NCI-H2196 treated with DMSO at 0.1 percent for 48 hours (cell line): ENCODE measurements around the gene DNAJC4.

ENCODE experiments used
- DNase-seq: peaks from one replicate; lab custom pipeline; 2025; ENCODE audit not compliant: unreplicated experiment; lab: John Stamatoyannopoulos, UW

The DNAJC4 gene

GRCh38 chr11:64269540-64270220 lies 39.3 kb downstream of the DNAJC4 start:
- peak; percentile 99 for DNase-seq

DNA sequence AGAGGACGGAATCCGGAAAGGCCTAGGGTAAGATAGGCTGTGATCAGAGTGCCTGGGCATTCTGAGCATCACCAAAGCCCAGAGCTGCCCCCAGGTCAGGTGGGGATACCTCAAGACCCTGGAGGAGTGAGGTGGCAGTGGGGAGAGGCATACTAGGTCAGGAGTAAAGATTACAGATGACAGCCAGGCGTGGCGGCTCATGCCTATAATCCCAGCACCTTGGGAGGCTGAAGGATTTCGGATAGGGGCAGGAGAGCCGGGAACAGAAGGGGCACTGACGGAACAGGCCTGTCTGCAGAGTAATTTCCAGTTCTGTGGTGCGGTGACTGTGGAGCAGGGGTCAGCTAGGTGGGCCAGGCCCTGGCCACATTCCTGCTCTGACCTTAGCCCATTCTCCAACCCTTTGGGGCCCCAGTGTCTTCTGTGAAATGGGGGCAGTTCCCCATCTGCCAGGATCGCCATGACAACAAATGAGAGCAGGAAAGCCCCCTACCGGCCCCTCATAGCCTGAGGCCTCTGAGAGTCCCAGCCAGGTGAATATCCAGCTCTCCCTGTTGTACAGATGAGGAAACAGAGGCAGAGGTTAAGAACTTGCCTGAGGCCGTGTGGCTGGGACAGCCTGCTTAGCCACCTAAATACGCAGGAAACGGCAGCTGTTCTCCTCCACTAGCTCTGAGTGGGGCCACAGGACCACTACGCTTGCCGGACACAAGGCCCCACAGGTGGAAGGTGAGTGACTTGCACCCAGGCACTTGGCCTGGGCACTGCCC lies 44.9 kb downstream of the DNAJC4 start:
- DNase-seq: no peak

DNA sequence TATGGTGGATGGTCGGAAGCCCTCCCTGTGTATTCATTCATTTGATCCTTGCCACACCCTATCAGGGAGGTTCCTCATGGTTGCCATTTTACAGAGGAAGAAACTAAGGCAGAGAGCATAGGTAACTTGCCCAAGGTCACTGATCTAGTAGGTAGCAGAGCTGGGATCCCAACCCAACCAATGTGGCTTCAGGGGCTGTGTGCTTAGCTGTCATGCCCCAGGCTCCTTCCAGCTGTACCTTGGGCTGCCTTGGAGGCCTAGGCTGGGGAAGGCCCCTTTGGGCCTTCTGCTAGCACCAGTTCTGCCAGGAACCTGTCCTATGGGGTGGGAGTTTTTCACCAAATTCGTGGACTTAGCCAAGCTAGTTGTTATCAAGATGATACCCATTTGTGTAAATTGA lies 45.5 kb downstream of the DNAJC4 start:
- no peak for DNase-seq

- no peak for DNase-seq
These were observed 46.5 kb downstream of the DNAJC4 start for GRCh38 chr11:64276653-64277431.

- DNase-seq: no peak
These were observed 48.3 kb downstream of the DNAJC4 start for GRCh38 chr11:64278576-64279190.

- DNase-seq: no peak
These were observed 51.8 kb downstream of the DNAJC4 start for GRCh38 chr11:64281957-64282770.

DNA sequence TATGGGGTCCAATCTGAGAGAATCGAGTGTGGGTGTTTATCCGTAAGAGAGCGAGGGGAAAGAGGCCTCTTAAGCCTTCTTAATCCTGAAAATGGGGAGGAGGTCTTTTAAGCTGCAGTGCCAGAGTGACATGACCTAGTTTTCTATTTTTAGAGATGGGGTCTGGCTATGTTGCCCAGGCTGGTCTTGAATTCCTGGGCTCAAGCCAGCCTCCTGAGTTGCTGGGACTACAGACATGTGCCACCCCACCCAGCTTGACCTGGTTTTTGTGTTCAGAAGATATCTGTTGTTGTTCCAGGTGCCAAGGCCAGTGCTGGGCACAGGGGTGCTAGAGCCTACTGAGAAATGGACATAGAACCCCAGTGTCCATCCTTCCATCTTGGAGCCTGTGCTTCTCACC lies 52.7 kb downstream of the DNAJC4 start:
- DNase-seq: no peak
